ENCODE data around the gene RYR1. TPM values are rescaled to one million over a fixed set of nuclear protein-coding genes. Genes with fewer than 3 reads are reported as not detected.
"Not testable (repeated sequence)": the region's sequence is repeated elsewhere in the genome, so short reads cannot be mapped to it uniquely, and the experiment has no call there.

Gene RYR1
- total RNA-seq, 8 experiments from 2014 or later: 1.4 to 4.7 (median 1.8) TPM

- Histone ChIP-seq H3K4me1 (replicated peaks in 1 of 2) (peaks cover 13 to 15% of the 10 kb centered on the region in 2 donors), H3K27ac (peak overlapping the region; percentile 71 to 92), H3K4me3 (peak overlapping the region; percentile 58 to 81 (median 73))
- in situ Hi-C loops (cut with MboI; ENCODE audit: low pct_unique_long_range_greater_than_20kb in 2 of 9, low sequenced_read_pairs in 9 of 9, unreplicated experiment in 9 of 9): no loop called here
- peak in 3 of 8 experiments; percentile 15 to 40 (median 38) for ATAC-seq (replicated peaks in 6 of 8)
- WGBS, 10 experiments: 0 to 35% (median 15%) methylated on average over 2 to 13 of the region's 21 CpGs; no CpG with 5 or more reads in 1 of the 10 experiments
Measured at GRCh38 chr19:38619361-38620174, 186.1 kb downstream of the RYR1 start.

GRCh38 chr19:38624822-38625221 is 191.3 kb downstream of the RYR1 start:
- 61 to 100% (median 96%) methylated on average over 2 to 3 of the region's 3 CpGs; no CpG with 5 or more reads in 4 of the 10 experiments for WGBS, 10 experiments
- Histone ChIP-seq H3K4me1 (replicated peaks in 1 of 2) (peaks cover 3% of the 10 kb centered on the region in 2 donors), H3K4me3 (no peak overlapping the region), H3K27ac (no peak overlapping the region)
- no peak for ATAC-seq (replicated peaks in 6 of 8)
- in situ Hi-C loops (cut with MboI; ENCODE audit: low pct_unique_long_range_greater_than_20kb in 2 of 9, low sequenced_read_pairs in 9 of 9, unreplicated experiment in 9 of 9): loop anchor here in 3 of 9 experiments (25.0 kb wide), 2 partner anchors 113 to 213 kb away; partner anchors contain the start of gene FAM98C (in 2 of the 3)

GRCh38 chr19:38626401-38626800 is 192.9 kb downstream of the RYR1 start:
- no peak for ATAC-seq (replicated peaks in 6 of 8)
- in situ Hi-C loops (cut with MboI; ENCODE audit: low pct_unique_long_range_greater_than_20kb in 2 of 9, low sequenced_read_pairs in 9 of 9, unreplicated experiment in 9 of 9): loop anchor here in 3 of 9 experiments (25.0 kb wide), 2 partner anchors 114 to 214 kb away; partner anchors contain the start of gene FAM98C (in 2 of the 3)
- Histone ChIP-seq H3K4me3 (no peak overlapping the region), H3K4me1 (replicated peaks in 1 of 2) (no peaks in the 10 kb centered on the region), H3K27ac (no peak overlapping the region)
- 80 to 100% (median 96%) methylated on average over 1 to 2 of the region's 4 CpGs; no CpG with 5 or more reads in 6 of the 10 experiments for WGBS, 10 experiments

GRCh38 chr19:38629568-38629967 is 196.1 kb downstream of the RYR1 start:
- WGBS, 10 experiments: 67 to 100% (median 93%) methylated on average over 1 to 2 of the region's 6 CpGs; no CpG with 5 or more reads in 5 of the 10 experiments
- no peak for ATAC-seq (replicated peaks in 6 of 8)
- in situ Hi-C loops (cut with MboI; ENCODE audit: low pct_unique_long_range_greater_than_20kb in 2 of 9, low sequenced_read_pairs in 9 of 9, unreplicated experiment in 9 of 9): loop anchor here in 3 of 9 experiments (25.0 kb wide), 2 partner anchors 117 to 217 kb away; partner anchors contain the start of gene FAM98C (in 2 of the 3)
- Histone ChIP-seq H3K27ac (no peak overlapping the region), H3K4me1 (replicated peaks in 1 of 2) (no peaks in the 10 kb centered on the region), H3K4me3 (no peak overlapping the region)

GRCh38 chr19:38631301-38631700 is 197.8 kb downstream of the RYR1 start:
- in situ Hi-C loops (cut with MboI; ENCODE audit: low pct_unique_long_range_greater_than_20kb in 2 of 9, low sequenced_read_pairs in 9 of 9, unreplicated experiment in 9 of 9): loop anchor here in 4 of 9 experiments (10.0 to 25.0 kb wide), 4 partner anchors 86 to 226 kb away; partner anchors contain the start of gene FAM98C (in 3 of the 4)
- not testable (repeated sequence) for H3K4me1 ChIP-seq (replicated peaks in 1 of 2); ATAC-seq (replicated peaks in 6 of 8); H3K27ac ChIP-seq; H3K4me3 ChIP-seq
- 52 to 100% (median 84%) methylated on average over 1 to 7 of the region's 11 CpGs; no CpG with 5 or more reads in 6 of the 10 experiments for WGBS, 10 experiments

- ATAC-seq (replicated peaks in 6 of 8); H3K4me1 ChIP-seq (replicated peaks in 1 of 2); H3K4me3 ChIP-seq; H3K27ac ChIP-seq: not testable (repeated sequence)
- 20 to 90% (median 73%) methylated on average over 1 to 5 of the region's 7 CpGs; no CpG with 5 or more reads in 2 of the 10 experiments for WGBS, 10 experiments
- in situ Hi-C loops (cut with MboI; ENCODE audit: low pct_unique_long_range_greater_than_20kb in 2 of 9, low sequenced_read_pairs in 9 of 9, unreplicated experiment in 9 of 9): loop anchor here in 4 of 9 experiments (10.0 to 25.0 kb wide), 4 partner anchors 87 to 227 kb away; partner anchors contain the start of gene FAM98C (in 3 of the 4)
Measured at GRCh38 chr19:38631811-38632475, 198.5 kb downstream of the RYR1 start.

- in situ Hi-C loops (cut with MboI; ENCODE audit: low pct_unique_long_range_greater_than_20kb in 2 of 9, low sequenced_read_pairs in 9 of 9, unreplicated experiment in 9 of 9): loop anchor here in 4 of 9 experiments (10.0 to 25.0 kb wide), 4 partner anchors 88 to 228 kb away; partner anchors contain the start of gene FAM98C (in 3 of the 4)
Measured at GRCh38 chr19:38632476-38633213, 199.2 kb downstream of the RYR1 start.

GRCh38 chr19:38634757-38635482 is 201.4 kb downstream of the RYR1 start:
- Histone ChIP-seq H3K27ac (no peak overlapping the region), H3K4me1 (replicated peaks in 1 of 2) (no peaks in the 10 kb centered on the region), H3K4me3 (no peak overlapping the region)
- WGBS, 10 experiments: 0 to 100% (median 56%) methylated on average over 1 to 5 of the region's 17 CpGs; no CpG with 5 or more reads in 1 of the 10 experiments
- in situ Hi-C loops (cut with MboI; ENCODE audit: low pct_unique_long_range_greater_than_20kb in 2 of 9, low sequenced_read_pairs in 9 of 9, unreplicated experiment in 9 of 9): loop anchor here in 4 of 9 experiments (10.0 to 25.0 kb wide), 4 partner anchors 90 to 230 kb away; partner anchors contain the start of gene FAM98C (in 3 of the 4)
- peak; percentile 13 to 77 (median 60) for ATAC-seq (replicated peaks in 6 of 8)

More at GRCh38 chr19:38632476-38633213, 199.2 kb downstream of the RYR1 start:
- Histone ChIP-seq H3K4me3 (no peak overlapping the region), H3K4me1 (replicated peaks in 1 of 2) (no peaks in the 10 kb centered on the region), H3K27ac (no peak overlapping the region)
- 40 to 100% (median 93%) methylated on average over 1 to 14 of the region's 16 CpGs; no CpG with 5 or more reads in 3 of the 10 experiments for WGBS, 10 experiments
- no peak for ATAC-seq (replicated peaks in 6 of 8)

DNA sequence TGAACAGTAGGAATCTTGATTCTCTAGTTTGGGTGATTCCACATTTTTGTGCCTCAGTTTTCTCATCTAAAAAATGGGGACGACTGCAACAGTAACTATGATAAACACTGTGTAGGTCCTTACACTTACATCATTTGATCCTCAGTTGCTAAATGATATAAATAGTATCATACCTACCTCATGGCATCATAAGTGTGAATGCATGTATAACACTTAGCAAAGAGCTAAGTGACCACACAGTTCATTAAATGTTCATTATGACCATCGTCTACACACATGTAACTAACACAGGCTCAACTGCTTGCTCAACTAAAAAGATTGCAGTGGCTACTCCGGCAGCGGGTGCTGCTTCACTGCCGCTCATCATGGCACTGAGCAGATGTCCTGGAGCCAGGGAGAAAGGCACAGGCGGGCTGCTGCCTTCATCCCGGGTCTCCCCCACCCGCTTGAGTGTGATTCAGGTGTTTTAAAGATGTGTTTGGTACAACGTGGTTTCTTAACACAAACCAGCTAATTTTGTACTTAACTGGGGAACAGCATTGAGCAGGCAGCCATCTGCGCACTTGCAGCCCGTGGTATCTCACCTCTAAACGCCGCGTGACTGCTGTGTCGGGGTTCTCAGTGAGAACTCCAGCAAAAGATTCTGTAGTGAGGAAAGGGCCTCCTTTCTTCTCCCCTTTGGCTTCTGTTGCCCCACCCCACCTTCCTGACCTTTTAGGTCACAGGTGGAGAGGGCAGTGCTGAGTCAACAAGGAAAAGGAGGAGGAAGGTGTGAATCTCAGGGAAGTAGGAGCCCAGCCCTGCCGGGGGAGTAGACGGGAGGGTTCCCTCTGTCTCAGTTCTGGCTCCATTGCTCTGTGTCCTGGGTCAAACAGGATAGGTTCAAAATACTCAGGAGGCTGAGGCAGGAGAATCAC is 202.2 kb downstream of the RYR1 start:
- ATAC-seq (replicated peaks in 6 of 8): no peak
- no peak overlapping the region for H3K4me3 ChIP-seq
- in situ Hi-C loops (cut with MboI; ENCODE audit: low pct_unique_long_range_greater_than_20kb in 2 of 9, low sequenced_read_pairs in 9 of 9, unreplicated experiment in 9 of 9): loop anchor here in 4 of 9 experiments (10.0 to 25.0 kb wide), 4 partner anchors 91 to 231 kb away; partner anchors contain the start of gene FAM98C (in 3 of the 4)
- no peak overlapping the region for H3K27ac ChIP-seq
- 69 to 100% (median 80%) methylated on average over 1 to 6 of the region's 17 CpGs; no CpG with 5 or more reads in 1 of the 10 experiments for WGBS, 10 experiments
- H3K4me1 ChIP-seq (replicated peaks in 1 of 2): no peaks in the 10 kb centered on the region

Data from motor neuron (in vitro differentiated cells).